ENCODE measurements around the gene CNP. TPM values are rescaled to one million over a fixed set of nuclear protein-coding genes. Genes with fewer than 3 reads are reported as not detected.

The CNP gene
- total RNA-seq, 2 donors from 2014 or later, result 64.3 to 79.6 TPM

GRCh38 chr17:42023524-42024349 is 57.1 kb downstream of the CNP start:
- H3K9ac ChIP-seq (ENCODE audit: extremely low read depth, low read length, poor library complexity, severe bottlenecking), result no peak overlapping the region
- no peaks in the 10 kb centered on the region for H3K27me3 ChIP-seq (ENCODE audit: control insufficient read depth, insufficient read depth, low read length, poor library complexity, severe bottlenecking)
- no peak for DNase-seq
- no peaks in the 10 kb centered on the region for H3K9me3 ChIP-seq (ENCODE audit: control insufficient read depth, low read length)
- Mint-ChIP-seq H3K36me3 (ENCODE audit: low read depth) (peaks cover 32% of the 10 kb centered on the region), H3K4me1 (peaks cover 13% of the 10 kb centered on the region), H3K9me3 (no peaks in the 10 kb centered on the region), H3K27ac (peak overlapping the region; percentile 35), H3K4me3 (no peak overlapping the region), H3K27me3 (ENCODE audit: insufficient read depth) (no peaks in the 10 kb centered on the region)
- H3K27ac ChIP-seq (ENCODE audit: low read depth, low read length), result no peak overlapping the region
- H3K4me3 ChIP-seq (ENCODE audit: low read length), result no peak overlapping the region
- TF ChIP-seq CTCF (conservative IDR thresholded peaks at IDR 0.05), result no peak
- peaks cover 39% of the 10 kb centered on the region for H3K36me3 ChIP-seq (ENCODE audit: control insufficient read depth, insufficient read depth, low read length)
- 96 to 97% methylated on average over 12 to 15 of the region's 15 CpGs for WGBS, 2 experiments (ENCODE audit: insufficient coverage in 1 of 2, insufficient read length in 1 of 2)
- peaks cover 3% of the 10 kb centered on the region for H3K4me1 ChIP-seq (ENCODE audit: control insufficient read depth, insufficient read depth, low read length)

- no peaks in the 10 kb centered on the region for H3K9me3 Mint-ChIP-seq
- no peak overlapping the region for H3K27ac ChIP-seq (ENCODE audit: low read depth, low read length)
- H3K4me3 Mint-ChIP-seq, result no peak overlapping the region
- H3K4me1 Mint-ChIP-seq, result peaks cover 12% of the 10 kb centered on the region
- no peaks in the 10 kb centered on the region for H3K27me3 Mint-ChIP-seq (ENCODE audit: insufficient read depth)
- no peak for TF ChIP-seq CTCF (conservative IDR thresholded peaks at IDR 0.05)
- H3K9me3 ChIP-seq (ENCODE audit: control insufficient read depth, low read length), result no peaks in the 10 kb centered on the region
- peaks cover 32% of the 10 kb centered on the region for H3K36me3 Mint-ChIP-seq (ENCODE audit: low read depth)
- WGBS, 2 experiments (ENCODE audit: insufficient coverage in 1 of 2, insufficient read length in 1 of 2), result 77 to 90% methylated on average over 6 to 8 of the region's 8 CpGs
- no peaks in the 10 kb centered on the region for H3K27me3 ChIP-seq (ENCODE audit: control insufficient read depth, insufficient read depth, low read length, poor library complexity, severe bottlenecking)
- no peak for DNase-seq
- no peak overlapping the region for H3K27ac Mint-ChIP-seq
- H3K36me3 ChIP-seq (ENCODE audit: control insufficient read depth, insufficient read depth, low read length), result peaks cover 39% of the 10 kb centered on the region
- H3K4me3 ChIP-seq (ENCODE audit: low read length), result no peak overlapping the region
- H3K9ac ChIP-seq (ENCODE audit: extremely low read depth, low read length, poor library complexity, severe bottlenecking), result no peak overlapping the region
- peaks cover 3% of the 10 kb centered on the region for H3K4me1 ChIP-seq (ENCODE audit: control insufficient read depth, insufficient read depth, low read length)
Measured at GRCh38 chr17:42025191-42025579, 58.6 kb downstream of the CNP start.

- no peak for TF ChIP-seq CTCF (conservative IDR thresholded peaks at IDR 0.05)
- 95% methylated on average over 3 of the region's 3 CpGs; no CpG with 5 or more reads in 1 of the 2 experiments for WGBS, 2 experiments (ENCODE audit: insufficient coverage in 1 of 2, insufficient read length in 1 of 2)
Measured at GRCh38 chr17:42025936-42026335, 59.3 kb downstream of the CNP start.

More at GRCh38 chr17:42025936-42026335, 59.3 kb downstream of the CNP start:
- Mint-ChIP-seq H3K4me1 (peaks cover 9% of the 10 kb centered on the region), H3K36me3 (ENCODE audit: low read depth) (peaks cover 32% of the 10 kb centered on the region), H3K4me3 (no peak overlapping the region), H3K27ac (no peak overlapping the region), H3K27me3 (ENCODE audit: insufficient read depth) (peaks cover 2% of the 10 kb centered on the region), H3K9me3 (no peaks in the 10 kb centered on the region)
- no peak overlapping the region for H3K4me3 ChIP-seq (ENCODE audit: low read length)
- no peak overlapping the region for H3K9ac ChIP-seq (ENCODE audit: extremely low read depth, low read length, poor library complexity, severe bottlenecking)
- no peaks in the 10 kb centered on the region for H3K27me3 ChIP-seq (ENCODE audit: control insufficient read depth, insufficient read depth, low read length, poor library complexity, severe bottlenecking)
- no peak for DNase-seq
- peaks cover 39% of the 10 kb centered on the region for H3K36me3 ChIP-seq (ENCODE audit: control insufficient read depth, insufficient read depth, low read length)
- no peaks in the 10 kb centered on the region for H3K9me3 ChIP-seq (ENCODE audit: control insufficient read depth, low read length)
- H3K27ac ChIP-seq (ENCODE audit: low read depth, low read length), result no peak overlapping the region
- H3K4me1 ChIP-seq (ENCODE audit: control insufficient read depth, insufficient read depth, low read length), result peaks cover 2% of the 10 kb centered on the region

Measured in endodermal cell (in vitro differentiated cells).